ENCODE data around the gene ACP7. TPM values are rescaled to one million over a fixed set of nuclear protein-coding genes. Genes with fewer than 3 reads are reported as not detected.
"Not testable (repeated sequence)": the region's sequence is repeated elsewhere in the genome, so short reads cannot be mapped to it uniquely, and the experiment has no call there.

The ACP7 gene
- total RNA-seq, 1 donor from 2014 or later = not detected

DNA sequence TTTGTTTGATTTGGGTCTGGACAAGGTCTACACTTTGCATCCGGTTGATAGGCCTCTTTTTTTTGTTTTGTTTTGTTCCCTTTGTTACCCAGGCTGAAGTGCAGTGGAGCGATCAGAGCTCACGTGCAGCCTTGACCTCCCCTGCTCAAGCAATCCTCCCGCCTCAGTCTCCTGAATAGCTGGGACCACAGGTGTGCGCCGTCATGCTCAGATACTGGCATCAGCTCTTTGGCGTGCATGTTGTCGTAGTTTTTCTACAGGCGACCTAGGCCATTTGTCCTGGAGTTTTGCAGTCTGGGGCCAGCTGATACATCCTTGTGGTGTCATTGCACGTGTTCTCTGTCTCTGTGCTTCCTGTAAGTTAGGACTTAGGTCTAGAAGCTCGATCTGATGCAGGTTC, 57.8 kb downstream of the ACP7 start:
- ATAC-seq (ENCODE audit: low read depth) (no peak), DNase-seq (no peak)
- Mint-ChIP-seq H3K4me1 (peaks cover 19% of the 10 kb centered on the region), H3K27ac (no peak overlapping the region), H3K36me3 (ENCODE audit: low read depth) (peaks cover 5% of the 10 kb centered on the region), H3K4me3 (no peak overlapping the region), H3K27me3 (no peaks in the 10 kb centered on the region), H3K9me3 (no peaks in the 10 kb centered on the region)
- TF ChIP-seq, protein P1, sequence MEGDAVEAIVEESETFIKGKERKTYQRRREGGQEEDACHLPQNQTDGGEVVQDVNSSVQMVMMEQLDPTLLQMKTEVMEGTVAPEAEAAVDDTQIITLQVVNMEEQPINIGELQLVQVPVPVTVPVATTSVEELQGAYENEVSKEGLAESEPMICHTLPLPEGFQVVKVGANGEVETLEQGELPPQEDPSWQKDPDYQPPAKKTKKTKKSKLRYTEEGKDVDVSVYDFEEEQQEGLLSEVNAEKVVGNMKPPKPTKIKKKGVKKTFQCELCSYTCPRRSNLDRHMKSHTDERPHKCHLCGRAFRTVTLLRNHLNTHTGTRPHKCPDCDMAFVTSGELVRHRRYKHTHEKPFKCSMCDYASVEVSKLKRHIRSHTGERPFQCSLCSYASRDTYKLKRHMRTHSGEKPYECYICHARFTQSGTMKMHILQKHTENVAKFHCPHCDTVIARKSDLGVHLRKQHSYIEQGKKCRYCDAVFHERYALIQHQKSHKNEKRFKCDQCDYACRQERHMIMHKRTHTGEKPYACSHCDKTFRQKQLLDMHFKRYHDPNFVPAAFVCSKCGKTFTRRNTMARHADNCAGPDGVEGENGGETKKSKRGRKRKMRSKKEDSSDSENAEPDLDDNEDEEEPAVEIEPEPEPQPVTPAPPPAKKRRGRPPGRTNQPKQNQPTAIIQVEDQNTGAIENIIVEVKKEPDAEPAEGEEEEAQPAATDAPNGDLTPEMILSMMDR (IDR thresholded peaks at IDR 0.05) = no peak
- intact Hi-C loops (cut with micrococcal nuclease) = no loop called here
- ChIA-PET CTCF (no interaction called here), POLR2A (interaction anchor here (0.6 kb wide), 1 partner anchor 276 kb away, joined by 3 read pairs; no protein-coding TSS in a partner anchor)

GRCh38 chr19:39142630-39143029, 58.5 kb downstream of the ACP7 start:
- no peaks in the 10 kb centered on the region for H3K27me3 Mint-ChIP-seq
- CTCF ChIA-PET = no interaction called here
- no peaks in the 10 kb centered on the region for H3K9me3 Mint-ChIP-seq
- no peak overlapping the region for H3K4me3 Mint-ChIP-seq
- DNase-seq (no peak), ATAC-seq (ENCODE audit: low read depth) (no peak)
- intact Hi-C loops (cut with micrococcal nuclease) = no loop called here
- POLR2A ChIA-PET = no interaction called here
- H3K27ac Mint-ChIP-seq = no peak overlapping the region
- H3K4me1 Mint-ChIP-seq = peaks cover 21% of the 10 kb centered on the region
- peaks cover 4% of the 10 kb centered on the region for H3K36me3 Mint-ChIP-seq (ENCODE audit: low read depth)
- TF ChIP-seq, protein P1 (IDR thresholded peaks at IDR 0.05) = no peak

GRCh38 chr19:39143757-39144289, 59.7 kb downstream of the ACP7 start:
- ATAC-seq (ENCODE audit: low read depth); H3K27ac Mint-ChIP-seq; intact Hi-C loops (cut with micrococcal nuclease); H3K36me3 Mint-ChIP-seq (ENCODE audit: low read depth); H3K27me3 Mint-ChIP-seq; H3K9me3 Mint-ChIP-seq; DNase-seq; CTCF ChIA-PET; H3K4me3 Mint-ChIP-seq: not testable (repeated sequence)
- peaks cover 21% of the 10 kb centered on the region for H3K4me1 Mint-ChIP-seq
- POLR2A ChIA-PET = interaction anchor here (0.7 kb wide), 1 partner anchor 528 kb away, joined by 3 read pairs; no protein-coding TSS in a partner anchor

DNA sequence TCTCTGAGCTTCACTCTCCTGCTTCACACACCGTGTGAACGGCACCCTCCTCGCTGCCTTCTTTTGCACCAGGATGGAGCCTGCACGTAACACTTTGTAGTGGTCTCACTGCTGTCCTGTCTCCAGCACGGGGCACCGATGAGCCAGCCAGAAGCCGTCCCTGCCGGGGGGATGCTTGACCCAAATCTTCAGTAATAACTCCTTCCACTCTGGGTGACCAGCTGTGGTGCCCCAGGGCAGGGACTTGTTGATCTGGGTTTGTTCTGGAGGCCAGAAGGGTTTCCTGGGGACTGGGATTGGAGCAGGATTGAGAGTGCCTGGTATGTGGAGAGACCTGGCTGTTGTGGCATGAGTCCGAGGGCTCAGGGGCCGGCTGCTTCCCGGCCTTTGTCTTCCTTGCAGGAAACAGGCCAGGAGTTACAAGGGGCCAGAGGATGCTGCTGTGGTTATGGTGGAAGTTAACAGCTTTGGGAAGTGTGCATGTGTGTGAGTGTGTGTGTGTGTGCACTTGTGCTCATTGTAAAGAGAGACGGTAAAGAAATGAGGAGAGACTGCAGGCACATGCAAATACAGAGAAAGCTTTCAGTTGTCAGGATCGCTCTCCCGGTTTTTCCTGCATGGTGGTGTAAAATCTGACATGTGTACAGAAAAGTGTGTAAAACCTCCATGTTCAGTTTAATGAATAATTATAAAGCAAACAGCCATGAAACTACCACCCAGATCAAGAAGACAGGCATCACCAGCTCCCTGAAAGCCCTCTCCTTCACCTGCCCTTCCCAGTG, 60.3 kb downstream of the ACP7 start:
- H3K4me3 Mint-ChIP-seq = no peak overlapping the region
- TF ChIP-seq, protein P1 (IDR thresholded peaks at IDR 0.05) = no peak
- H3K27me3 Mint-ChIP-seq = no peaks in the 10 kb centered on the region
- peaks cover 10% of the 10 kb centered on the region for H3K36me3 Mint-ChIP-seq (ENCODE audit: low read depth)
- H3K9me3 Mint-ChIP-seq = no peaks in the 10 kb centered on the region
- POLR2A ChIA-PET = no interaction called here
- DNase-seq (no peak), ATAC-seq (ENCODE audit: low read depth) (no peak)
- intact Hi-C loops (cut with micrococcal nuclease) = no loop called here
- CTCF ChIA-PET = no interaction called here
- no peak overlapping the region for H3K27ac Mint-ChIP-seq
- peaks cover 21% of the 10 kb centered on the region for H3K4me1 Mint-ChIP-seq

GRCh38 chr19:39145180-39145953, 61.2 kb downstream of the ACP7 start:
- TF ChIP-seq, protein P1 (IDR thresholded peaks at IDR 0.05) = no peak
- DNase-seq (no peak), ATAC-seq (ENCODE audit: low read depth) (no peak)
- ChIA-PET POLR2A (no interaction called here), CTCF (no interaction called here)
- H3K4me1 Mint-ChIP-seq = peaks cover 21% of the 10 kb centered on the region
- H3K9me3 Mint-ChIP-seq = no peaks in the 10 kb centered on the region
- H3K4me3 Mint-ChIP-seq = no peak overlapping the region
- intact Hi-C loops (cut with micrococcal nuclease) = no loop called here
- H3K27ac Mint-ChIP-seq = no peak overlapping the region
- H3K27me3 Mint-ChIP-seq = no peaks in the 10 kb centered on the region
- peaks cover 10% of the 10 kb centered on the region for H3K36me3 Mint-ChIP-seq (ENCODE audit: low read depth)
